ENCODE measurements around the gene RIN3. TPM values are rescaled to one million over a fixed set of nuclear protein-coding genes. Genes with fewer than 3 reads are reported as not detected.

Gene RIN3
- total RNA-seq, 1 experiment from 2014 or later = 1.7 TPM

DNA sequence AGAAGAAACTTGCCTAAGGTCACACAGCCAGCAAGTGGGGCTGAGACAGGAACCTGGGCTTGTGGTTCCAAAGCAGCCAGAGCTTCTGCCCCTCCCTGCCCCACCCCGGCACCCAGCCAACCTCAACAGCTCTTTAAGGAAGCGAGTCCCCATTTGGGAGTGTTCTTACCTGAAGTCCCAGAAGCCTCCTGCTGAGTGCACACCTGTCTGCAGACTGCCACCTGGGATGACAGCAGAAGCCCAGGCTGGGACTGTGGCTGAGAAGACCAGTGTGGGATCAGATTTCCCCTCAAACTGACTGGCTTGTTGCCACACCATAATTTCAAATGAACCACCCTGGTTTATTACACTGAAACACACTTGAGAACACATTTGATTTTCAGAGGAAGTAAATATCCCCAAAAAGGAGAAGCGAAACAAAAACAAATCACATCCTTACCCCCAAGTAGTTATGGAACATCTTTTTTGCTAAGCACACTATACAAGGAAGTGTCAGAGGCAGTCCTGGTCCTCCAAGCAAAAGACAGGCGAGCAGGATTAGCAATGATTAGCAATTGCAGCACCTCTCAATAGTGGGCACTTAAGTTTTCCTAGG is 6.3 kb upstream of the RIN3 start:
- no peak for DNase-seq (ENCODE audit: low spot score)

DNA sequence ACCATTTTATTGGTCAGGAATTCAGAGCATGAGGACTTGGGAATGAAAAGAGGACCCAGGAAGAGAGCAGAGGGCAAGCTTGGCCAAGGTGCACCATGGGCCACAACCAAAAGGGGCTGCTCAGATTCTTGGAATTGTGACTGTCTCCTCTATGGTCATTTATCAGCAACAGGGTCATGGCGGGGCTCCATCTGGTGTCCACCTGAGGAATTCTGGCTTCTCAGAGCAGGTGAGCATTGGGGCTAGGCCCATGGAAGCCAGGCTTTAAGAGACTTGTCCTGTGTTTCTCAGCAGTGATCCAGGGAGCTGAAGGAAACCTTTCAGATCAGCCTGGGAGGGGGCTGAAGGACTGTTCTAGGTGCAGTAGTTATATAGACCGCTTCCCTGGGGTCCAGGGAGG is 2.6 kb upstream of the RIN3 start:
- no peak for DNase-seq (ENCODE audit: low spot score)

DNA sequence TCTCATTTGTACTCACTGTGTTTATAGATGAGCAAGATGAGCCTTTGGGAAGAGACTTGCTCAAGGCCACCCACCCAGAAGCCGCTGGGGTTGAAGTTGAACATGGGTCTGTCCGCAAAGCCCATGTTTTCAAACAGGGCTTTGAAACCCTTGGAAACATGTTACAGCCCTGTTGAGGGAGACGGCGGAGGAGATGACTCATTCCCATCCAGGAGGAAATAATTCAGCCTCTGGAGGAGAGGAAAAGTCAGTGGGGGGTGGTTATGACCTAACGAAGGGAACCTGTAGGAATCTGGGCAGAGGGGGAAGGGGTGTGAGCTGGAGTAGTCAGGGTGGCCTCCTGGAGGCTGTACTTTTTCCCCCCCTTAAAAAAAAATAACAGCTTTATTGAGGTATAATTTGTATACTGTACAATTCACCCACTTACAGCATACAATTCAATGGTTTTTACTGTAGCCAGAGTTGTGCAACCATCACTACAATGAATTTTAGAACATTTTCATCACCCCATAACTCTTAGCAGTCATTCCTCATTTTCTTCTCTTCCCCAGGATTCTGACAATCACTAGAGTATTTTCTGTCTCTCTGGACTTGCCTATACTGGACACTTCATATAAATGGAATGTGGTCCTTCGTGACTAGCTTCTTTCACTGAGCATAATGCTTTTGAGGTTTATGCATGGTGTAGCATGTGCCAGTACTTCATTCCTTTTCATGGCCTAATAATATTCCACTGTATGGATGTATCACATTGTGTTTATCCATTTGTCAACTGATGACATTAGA is 1.9 kb upstream of the RIN3 start:
- DNase-seq (ENCODE audit: low spot score) = peak; percentile 83

DNA sequence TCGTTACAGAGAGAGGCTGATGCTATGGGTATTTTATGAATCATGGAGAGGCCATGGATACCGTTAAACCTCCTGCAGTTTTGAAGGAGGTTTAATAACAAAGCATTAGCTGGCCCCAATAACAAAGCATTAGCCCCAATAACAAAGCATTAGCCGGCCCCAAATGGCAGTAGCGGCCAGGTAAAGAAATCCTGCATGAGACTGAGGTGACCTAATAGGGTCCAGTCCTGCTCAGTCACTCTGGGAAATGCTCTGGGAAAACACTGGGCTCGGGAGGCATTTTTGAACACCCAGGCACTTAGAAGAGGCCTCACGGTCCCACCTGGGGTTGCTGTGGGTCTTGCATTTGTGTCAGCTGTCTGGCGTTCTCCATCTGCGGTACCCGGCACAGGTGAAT is 776 bp upstream of the RIN3 start:
- no peak for DNase-seq (ENCODE audit: low spot score)

DNA sequence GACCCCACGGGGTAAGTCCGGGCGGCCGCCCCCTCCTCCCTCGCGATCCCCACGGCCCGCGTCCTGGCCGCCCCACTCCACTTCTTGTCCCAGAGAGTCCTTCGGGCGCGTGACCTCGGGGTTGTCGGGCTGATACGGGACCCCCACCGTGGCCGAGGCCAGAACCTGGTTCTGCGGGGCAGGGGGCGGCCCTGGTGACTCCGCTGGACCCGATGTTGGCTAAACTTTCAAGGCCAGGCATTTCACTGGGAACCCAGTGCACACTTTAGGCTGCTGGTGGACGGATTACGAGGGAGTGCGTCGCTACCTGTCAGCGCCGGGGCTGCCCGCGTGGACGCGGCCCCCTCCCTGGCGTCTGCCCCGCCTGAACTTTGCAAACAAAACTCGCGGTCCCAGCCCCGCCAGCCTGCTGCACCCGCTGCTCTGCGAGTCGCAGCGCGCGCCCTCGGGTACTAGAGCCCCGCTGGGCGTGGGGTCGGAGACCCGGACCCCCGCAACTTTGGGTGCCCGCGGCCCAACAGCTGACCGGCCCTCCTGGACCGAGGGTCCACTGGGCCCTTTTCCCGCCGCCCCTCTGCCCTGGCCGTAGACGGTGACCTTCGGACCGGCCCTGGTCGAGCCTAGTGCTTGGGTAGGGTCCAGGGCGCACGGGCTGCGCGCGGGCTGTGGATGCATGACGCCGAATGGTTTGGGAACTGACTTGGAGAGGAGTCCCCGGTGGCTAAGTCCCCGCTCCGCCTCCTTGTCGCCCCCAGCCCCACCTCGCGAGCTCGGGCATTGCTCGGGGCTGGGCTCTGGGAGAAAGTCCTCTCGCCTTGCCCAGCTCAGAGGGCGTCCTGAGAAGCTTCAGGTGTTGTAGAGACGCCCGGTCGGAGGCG is 624 bp downstream of the RIN3 start:
- DNase-seq (ENCODE audit: low spot score) = no peak

DNA sequence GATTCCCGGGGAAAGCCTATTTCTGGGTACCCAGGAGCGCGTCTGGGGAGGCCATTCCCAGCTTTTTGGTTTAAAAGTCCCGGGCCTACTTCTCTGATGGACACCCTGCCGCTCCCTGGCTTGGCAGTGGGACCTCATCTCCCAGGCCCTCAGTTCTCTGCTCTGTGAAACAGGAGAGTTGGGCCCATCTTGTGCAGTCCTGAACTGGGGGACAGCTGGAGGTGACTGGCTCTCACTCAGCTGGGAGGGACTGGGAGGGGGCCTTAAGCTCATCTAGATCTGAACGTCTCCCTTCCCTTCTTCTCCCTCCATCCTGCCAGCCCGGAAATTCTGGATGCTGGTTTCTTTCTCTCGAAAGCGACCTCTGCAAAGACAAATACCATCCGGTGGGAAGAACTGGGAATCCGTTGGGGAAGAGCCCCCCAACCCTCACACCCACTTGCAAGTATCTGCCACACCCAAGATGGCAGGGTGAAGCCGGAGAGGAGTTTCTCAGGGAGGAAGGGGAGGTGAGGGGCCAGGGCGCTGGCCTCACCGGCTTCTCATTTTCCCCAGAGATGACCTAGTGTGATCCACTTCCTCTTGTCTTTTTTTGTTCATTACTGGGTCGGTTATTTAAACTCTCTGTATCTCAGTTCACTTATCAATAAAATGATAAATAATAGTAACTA is 1.4 kb downstream of the RIN3 start:
- DNase-seq (ENCODE audit: low spot score) = no peak

DNA sequence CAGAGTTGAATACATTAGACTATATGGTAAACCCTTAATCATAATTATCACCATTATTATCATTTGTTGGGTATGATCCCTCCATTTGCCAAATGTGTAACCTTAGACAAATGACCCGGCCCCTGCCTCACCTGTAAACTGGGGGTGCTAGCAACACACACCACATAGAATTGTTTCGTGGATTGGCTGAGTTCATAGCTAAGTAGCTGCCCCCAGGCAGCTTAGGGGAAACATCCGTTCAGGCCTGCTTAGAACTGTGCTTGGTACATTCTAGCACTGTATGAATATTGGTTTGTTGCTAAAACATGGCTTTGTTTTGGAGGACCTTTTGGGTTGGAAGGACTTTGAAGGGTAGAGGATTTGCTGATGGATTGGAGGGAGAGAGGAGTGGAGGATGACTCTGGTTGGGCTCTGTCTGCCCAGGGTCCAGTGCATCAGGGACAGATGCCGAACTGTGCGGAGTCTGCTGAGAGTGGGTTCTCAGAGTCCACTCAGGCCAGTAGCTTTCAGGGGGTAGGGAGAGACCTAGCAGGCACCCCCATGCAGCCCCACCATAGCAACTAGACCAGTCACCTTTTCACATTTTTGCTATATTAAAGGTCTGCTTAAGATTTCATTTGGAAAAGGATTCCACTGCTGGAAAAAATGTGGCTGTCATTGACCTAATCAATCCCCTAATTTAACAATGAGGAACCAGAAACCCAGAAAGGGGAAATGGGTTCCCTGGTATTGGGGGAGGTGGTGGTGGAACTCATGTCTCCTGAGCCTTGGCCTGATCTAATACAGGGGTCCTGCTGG is 2.2 kb downstream of the RIN3 start:
- no peak for DNase-seq (ENCODE audit: low spot score)

DNA sequence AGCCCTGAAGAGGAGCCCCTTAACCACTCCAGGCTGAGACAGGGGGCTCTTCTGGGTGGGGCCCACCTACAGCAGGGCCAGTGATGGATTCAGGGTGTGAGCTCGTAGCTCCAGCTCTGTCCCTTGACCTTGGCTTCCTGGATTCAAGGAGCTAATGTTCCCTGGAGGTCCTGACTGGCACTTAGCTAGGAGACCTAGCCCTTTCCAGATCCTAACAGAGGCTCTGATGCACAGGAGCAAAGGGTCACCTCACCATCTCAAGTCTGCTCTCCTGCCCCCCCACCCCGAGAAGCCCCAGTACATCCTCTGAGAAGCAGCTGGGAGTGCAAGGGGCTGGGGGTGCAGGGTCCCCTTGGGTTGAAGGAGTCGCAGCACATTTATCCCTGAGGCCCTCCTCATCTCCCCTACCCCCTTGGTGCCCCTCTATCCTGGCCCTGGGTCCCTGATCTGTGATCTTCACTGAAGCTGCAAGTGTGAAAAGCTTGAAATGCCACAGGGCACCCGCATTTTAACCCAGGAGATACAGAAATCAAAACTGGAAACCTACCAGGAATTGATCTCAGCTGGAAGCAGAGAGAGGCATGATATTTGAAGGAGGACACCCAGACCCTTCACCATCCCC is 2.9 kb downstream of the RIN3 start:
- DNase-seq (ENCODE audit: low spot score) = no peak

DNA sequence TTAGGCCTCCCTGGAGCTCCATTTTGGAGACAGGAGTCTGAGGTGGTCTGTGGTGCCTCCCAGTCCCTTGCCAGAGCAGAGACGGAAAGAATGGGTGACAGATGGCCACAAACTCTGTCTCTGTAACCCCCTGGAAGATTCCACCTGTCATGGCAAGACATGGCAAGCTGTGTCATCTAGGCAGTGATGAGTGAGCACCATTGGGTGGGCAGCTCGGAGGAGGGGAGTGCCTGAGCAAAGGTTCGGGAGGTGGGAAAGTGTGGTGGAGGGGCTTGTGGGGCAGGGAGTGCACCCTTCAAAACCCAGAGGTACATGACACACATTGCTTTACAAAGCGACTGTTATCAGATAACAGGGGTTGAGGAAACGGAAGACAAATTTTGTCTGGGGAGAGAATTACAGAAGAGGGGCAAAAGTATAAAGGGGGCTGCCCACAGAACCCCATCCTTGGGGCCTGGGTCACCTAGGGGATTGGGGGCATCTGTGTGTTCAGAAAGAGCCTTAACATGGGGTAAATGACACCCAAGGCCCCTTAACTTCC is 3.5 kb downstream of the RIN3 start:
- DNase-seq (ENCODE audit: low spot score) = no peak

DNA sequence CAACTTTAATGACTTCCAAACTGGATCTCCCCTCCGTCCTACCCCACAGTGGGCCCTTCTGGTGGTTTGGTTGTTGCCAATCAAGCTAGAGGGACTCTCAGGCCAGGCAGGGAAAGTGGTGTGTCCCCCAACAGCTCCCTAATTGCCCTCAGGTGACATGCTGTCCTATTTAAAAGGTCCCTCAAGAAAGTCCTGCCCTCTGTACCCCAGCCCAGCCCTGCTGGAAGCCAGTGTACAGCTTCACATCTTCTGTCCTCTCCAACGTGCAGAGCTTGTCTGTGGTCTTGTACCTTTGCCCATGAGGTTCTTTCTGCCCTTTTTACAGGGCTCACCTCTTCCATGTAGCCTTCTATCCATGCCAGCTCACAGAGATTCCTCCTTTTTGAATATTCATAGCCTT is 4.2 kb downstream of the RIN3 start:
- DNase-seq (ENCODE audit: low spot score) = no peak

DNA sequence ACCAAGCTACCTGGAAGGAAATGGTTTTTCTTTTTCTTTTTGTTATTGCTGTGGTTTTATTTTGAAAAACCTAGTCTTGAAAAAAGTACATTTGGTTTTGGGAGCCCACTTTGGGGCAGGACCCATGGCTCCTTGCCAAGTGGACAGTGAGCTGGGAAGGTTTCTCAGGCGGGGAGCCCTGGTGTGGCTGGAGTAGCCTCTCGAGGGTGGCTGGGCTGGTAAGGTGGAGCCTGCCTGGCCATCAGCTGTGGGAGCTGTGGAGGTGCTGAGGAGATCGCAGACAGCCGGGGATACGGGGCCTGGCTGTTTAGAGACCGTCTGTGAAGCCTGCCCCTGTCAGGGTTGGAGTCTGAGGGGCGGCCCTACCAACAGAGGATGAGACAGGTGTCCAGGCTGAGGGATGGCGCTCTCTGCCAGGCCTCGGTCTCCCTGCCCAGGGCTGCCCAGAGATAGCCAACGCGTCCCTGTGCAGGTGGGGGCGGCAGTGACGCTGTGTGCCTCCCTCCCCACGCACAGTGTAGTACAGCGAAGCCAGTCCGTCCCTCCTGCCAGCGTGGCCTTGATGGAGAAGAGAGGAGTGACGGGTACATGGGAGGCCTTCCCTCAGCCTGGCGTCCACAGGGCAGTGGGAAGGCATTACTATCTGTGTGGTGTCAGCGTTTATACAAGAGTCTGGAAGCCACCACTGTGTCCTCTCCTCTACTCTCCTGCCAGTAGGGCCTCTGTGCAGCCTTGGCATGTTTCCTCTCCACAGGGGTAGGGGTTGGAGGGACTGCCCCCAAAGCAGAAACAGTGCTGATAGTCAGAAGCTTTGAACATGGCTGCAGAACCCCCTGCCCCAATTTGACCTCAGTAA is 5.9 kb downstream of the RIN3 start:
- no peak for DNase-seq (ENCODE audit: low spot score)

DNA sequence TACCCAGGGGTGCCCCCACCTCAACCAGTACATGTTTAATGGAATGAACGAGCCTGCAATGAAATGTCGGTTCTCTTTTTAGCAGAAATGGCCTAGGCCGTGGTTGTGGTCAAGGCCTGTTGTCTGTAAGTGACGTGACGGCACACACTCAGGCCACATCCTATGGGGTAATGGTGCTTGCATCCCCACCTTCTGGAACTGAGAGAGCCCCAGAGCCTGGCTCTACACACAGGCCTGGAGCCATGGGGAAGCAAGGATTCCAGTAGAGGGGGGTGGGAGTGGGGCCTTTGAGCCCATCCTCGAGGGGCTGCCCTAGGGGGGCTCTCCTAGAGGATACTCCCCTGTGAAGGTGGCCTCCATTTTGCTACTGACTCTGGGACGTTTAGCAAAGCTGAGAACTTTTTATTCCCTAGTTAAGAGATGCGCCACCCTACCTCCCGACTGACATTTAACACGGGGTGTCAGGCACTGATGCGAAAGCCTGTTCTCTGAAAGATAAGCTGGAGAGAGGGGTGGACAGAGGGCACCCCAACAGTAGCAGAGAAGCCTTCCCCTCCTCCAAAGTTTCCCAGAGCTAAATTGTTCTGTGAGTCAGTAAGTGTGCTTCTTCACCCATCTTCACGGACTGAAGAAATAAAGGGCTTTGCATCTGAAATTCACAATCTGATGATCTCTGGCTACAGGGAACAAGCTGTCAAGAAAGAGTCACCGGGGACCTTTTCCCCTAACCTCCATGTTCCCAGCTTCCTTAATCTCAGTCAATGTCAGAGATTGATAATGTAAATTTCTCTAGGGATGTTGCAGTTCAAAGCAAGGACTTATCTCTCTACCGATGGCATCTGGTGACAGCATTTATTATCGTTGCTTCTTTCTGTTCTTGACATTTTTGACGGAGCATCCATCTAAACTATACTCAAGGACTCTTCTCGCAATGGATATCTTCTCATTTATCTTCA is 6.8 kb downstream of the RIN3 start:
- no peak for DNase-seq (ENCODE audit: low spot score)

DNA sequence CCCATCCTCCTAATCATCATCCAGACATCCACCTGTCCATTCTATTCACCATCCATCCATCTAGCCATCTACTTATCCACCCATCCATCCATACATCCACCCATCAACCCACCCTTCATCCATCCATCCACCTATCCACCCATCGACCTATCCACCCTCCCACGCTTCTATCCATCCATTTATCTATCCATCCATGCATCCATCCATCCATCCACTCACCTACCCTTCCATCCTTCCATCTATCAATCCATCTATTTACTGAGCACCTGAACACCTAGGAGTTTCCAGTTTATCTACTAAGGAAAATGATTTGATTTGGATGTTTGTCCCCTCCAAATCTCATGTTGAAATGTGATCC is 7.5 kb downstream of the RIN3 start:
- DNase-seq (ENCODE audit: low spot score) = no peak

DNA sequence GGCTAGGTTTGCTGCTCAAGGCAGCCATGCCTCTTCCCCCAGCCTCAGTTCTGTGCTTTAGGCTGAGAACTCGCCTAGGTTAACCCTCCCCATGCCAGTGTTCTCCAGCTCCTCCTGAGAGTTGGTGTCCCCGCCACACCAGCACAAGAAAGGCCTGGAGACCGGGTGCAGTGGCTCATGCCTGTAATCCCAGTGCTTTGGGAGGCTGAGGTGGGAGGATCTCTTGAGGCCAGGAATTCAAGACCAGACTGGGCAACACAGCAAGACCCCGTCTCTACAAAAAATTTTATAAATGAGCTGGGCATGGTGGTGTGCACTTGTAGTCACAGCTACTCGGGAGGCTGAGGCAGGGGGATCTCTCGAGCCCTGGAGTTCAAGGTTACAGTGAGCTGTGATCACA is 10.2 kb downstream of the RIN3 start:
- DNase-seq (ENCODE audit: low spot score) = no peak

DNA sequence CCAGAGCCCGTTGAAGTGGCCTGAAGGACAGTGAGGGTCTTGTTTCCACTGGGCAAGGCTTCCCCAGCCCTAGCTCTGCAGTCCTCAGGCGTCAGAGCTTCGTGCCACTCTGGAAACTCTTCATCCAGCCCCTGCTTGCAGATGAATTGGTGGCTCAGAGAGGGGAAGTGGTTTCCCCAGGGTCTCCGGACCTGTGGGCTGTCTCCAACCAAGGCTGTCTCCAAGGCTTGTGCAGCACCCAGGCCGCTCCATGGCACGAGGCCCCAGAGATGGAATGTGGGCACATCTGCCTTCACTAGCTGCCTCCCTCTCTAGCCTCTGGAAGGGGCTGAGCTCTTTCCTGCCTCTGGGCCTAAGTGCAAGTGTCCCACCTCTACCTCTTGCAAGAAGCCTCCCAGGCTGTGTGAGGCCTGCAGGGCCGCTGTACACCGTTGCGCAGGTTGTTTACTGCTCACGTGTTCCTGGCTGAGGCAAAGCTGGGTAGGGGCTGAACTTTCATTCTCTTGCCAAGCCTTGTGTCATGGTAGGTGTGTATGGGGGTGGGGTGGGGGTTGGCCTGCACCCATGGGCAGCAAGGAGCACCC is 11.1 kb downstream of the RIN3 start:
- no peak for DNase-seq (ENCODE audit: low spot score)

DNA sequence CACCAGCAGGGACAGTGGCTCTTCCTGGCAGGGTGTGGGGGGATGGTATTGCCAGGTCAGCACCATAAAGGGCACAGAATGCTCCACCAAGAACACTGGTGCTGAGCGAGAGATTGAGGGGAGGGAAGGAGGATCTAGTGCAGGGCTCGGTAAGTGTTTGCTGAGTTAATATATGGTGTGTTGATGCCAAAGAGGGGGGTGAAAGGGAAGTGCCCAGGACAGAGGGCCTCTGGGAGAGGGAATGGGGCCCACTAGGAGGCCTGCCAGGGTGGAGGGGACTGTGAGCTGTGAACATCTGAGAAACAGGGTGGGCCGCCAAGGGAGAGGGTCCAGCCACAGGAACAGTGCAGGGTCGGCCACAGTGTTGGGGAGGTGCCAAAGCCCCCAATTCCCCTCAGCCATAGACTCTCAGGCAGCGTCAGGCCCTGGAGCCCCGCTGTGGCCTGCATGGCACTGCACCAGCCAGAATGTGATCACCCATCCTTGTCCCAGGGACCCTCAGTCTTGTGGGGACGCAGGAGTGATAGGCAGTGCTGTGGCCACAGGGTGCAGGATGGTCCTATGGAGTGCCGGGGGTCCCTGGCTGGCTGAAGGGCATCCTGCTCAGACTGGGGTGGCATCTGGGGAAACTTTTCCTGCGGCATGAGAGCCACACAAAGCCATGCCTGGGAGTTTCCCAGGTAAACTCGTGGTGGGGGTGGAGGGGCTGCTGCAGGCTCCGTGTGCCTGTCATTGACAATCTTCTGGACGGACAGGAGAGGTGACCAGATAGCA is 11.9 kb downstream of the RIN3 start:
- DNase-seq (ENCODE audit: low spot score) = no peak

DNA sequence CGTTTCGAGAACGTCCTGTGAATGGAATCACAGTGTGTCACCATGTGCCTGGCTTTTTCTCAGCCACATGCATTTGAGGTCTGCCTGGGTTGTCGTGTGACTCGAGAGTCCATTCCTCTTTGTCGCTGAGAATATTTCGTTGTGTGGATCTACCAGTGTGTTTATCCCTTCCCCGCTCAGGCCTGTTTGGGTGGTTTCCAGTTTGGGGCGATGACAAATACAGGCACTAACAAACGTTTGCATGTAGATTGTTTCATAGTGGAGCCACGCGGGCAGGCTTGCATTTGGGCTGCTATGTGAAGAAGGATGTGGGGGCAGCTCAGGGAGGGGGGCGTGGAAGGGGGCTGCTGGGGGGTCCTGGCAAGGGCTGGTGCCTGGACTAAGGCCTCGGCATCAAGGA is 14.1 kb downstream of the RIN3 start:
- no peak for DNase-seq (ENCODE audit: low spot score)
